NT2/D1 (cell line): ENCODE results near the gene TBL1X.

Experiments used
- SUZ12 ChIP-seq: IDR thresholded peaks from 2 replicates; pipeline ENCODE4 v1.6.1; 2011; ENCODE audit not compliant: insufficient read length, insufficient read depth; ENCODE audit errors: extremely low read depth
- YY1 ChIP-seq: IDR thresholded peaks from 2 replicates; pipeline ENCODE4 v1.6.1; 2011; ENCODE audit not compliant: insufficient read length, insufficient read depth

- no peak for TF ChIP-seq YY1
- TF ChIP-seq SUZ12 = no peak
Observed at GRCh38 chrX:9489234-9489633, 24.4 kb downstream of the TBL1X start.
